GM18526 (cell line): ENCODE data around the gene PLEKHN1.

Experiments used
- POLR2A ChIP-seq: IDR thresholded peaks from 3 replicates; pipeline ENCODE4 v1.6.1; 2011; ENCODE audit not compliant: insufficient read length; ENCODE audit errors: extremely low read depth

The PLEKHN1 gene

DNA sequence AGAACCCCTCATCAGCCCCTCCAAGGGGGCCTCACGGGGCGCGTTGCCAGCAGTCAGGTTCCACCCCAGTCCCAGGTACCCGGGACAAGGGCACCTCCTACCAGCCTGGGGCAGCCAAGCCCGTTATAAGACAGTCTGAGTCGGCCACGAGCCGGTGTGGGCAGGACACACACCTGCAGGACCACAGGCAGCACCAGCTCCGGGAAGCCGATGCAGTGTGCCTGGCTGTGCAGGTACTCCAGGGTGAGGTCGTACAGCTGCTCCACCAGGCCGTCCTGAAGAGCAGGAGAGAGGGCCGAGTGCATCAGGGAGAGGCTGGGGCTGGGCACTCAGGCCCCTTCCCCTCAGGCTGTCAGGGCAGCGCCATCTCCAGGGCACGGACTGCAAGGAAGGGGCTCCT, 18.3 kb upstream of the PLEKHN1 start:
- TF ChIP-seq POLR2A = no peak

DNA sequence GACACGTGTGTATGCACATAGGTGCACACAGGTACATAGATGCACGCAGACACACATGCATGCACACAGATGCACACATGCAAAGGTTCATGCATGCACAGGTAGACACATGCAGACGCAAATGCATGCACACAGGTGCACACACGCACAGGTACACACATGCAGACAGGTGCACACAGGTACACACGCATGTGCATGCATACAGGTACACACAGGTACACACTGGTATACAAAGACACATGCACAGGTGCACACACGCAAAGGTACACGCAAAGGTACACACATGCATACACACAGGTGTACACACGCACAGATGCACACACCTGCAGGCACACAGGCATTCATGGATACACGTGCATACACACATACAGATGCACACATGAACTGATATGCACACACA, 16.0 kb upstream of the PLEKHN1 start:
- no peak for TF ChIP-seq POLR2A

DNA sequence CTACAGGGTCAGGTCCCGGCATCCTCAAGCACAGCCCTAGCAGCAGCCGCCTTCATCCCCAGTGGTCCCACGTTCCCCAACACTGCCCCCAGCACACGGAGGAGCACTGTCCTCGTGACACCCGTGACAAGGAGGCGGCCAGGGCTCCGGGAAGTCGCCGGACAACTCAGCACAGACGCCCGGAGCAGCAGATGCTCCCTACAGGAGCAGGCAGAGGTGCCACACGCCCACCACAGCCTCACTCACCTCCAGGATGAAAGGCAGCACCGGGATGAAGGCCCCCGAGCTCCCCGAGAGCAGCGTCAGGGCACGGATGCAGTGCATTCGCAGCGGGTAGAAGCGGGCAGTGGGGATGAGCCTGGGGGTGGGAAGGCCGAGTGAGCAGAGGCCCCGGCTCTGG, 15.4 kb upstream of the PLEKHN1 start:
- TF ChIP-seq POLR2A = no peak

DNA sequence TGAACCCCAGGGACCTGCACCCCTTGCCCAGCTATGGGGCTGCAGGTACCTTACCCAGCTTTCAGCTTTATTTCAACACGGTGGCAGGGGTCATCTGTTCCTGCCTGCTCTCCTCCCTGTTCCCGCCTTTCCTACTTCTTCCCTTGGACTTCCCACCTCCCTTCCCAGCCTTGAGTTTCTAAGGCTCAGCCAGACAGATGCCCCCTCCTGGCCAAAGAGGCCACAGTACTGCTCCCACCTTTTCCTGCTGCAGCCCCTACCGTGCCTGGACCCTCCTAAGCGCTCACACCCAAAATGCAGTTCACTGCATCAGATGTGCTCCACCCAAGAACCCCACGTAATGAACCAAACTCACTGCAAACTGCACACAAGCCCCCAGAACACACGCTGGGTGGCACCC, 14.9 kb upstream of the PLEKHN1 start:
- TF ChIP-seq POLR2A = no peak

DNA sequence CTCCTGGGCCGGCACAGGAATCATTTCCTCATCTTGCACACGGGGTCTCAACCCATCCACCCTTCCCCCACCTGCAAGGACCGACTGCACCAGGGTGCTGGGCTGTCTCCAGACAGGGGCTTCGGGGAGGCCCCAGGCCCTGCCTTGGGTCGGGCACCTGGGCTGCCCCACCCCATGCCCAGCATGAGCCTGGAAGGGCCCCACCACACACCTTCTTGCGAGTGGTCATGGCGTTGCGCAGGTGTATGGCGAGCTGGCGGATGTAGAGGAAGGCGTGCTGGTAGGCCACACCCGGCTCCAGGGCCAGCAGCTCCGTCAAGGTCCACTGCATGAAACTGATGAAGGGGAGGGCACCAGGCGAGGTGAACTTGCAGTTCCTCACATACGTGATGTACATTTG, 14.1 kb upstream of the PLEKHN1 start:
- no peak for TF ChIP-seq POLR2A

DNA sequence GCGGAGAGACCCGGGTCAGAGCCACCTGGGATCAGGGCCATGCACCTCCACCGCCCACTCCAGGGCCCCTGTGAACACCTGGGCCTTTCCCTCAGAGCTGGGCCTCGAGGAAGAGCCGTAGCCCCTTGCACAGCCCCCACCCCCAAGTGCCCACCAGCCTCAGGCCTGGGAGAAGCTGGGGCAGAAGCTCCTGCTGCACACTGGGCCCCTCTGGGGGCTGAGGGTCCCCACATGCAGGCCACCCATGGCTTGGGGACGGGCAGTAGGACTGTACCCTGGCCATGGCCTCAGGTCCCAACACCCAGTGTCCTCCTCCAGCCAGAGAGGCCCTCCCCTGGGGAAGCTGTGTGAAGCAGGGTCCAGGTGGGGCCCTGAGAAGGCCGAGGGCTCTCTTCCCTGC, 13.7 kb upstream of the PLEKHN1 start:
- no peak for TF ChIP-seq POLR2A

DNA sequence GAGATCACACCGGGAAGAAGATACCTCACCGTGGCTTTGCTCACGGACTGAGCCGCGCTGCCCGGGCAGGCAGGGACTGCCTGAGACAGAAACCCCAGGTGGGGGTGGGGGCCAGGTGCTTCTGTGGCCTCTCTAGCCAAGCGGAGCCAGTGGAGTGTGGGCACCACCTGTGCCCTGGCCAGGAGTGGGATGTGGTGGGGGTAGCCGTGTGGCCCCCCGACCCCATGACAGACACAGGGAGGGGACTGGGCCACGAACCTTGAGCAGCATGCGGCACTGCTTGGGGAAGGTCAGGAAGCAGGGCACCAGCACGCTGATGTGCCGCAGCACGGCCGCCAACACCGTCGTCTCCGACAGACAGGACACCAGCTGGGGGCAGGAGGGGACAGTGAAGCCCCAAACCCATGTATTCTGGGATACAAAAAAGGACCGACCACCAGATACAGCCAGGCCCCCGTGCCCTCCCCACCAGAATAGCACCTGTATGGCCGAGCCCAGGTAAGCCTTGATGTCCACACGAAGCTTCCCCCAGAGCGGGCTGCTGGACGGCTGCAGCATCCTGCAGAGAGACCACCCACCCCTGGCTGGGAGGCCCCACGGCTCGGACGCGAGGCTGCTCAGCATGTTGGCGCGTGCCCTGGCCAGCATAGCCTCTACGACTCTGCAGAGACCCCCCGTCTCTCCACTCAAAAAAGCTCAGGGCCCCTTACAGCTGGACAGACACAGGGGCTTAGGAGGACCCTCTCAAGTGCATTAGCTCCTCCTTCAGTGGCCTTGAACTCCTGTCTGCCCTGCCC, 12.6 kb upstream of the PLEKHN1 start:
- no peak for TF ChIP-seq POLR2A

DNA sequence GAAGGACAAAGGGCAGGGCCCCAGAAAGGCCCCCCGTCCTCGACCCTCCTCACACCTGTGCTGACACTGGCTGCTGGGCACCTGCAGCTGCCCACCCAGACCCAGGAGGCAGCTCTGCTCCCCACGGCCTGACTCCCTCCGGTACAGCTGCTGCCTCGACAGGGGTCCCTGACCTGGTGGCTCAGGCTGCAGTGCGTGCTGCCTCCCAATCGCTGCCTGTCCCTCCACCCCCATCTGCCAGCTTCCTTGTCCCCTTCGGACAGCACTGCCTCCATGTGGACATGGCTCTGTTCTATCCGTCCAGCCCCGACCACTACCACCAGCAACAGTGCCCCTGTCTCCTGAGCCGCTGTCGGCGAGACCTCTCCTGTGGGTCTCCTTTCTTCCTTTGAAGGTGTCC, 11.4 kb upstream of the PLEKHN1 start:
- TF ChIP-seq POLR2A = no peak

DNA sequence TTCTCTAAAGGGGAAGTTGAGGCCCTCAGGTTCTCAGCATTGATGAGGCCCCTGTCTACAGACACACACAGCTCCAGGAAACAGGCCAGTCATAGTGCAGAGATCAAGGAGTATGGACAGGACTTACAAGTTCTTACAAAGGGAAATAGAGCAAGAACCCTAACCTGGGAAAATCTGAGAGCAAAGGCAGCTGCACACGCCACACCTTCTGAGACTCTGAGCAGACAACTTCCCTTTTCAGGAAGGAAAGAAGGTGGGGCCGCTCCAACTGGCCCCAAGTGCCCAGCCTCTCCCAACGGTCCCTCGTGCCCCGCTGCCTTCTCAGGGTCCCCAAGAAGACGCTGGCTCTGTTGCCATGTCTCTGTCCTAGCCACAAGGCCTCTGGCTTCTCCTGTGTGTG, 10.8 kb upstream of the PLEKHN1 start:
- no peak for TF ChIP-seq POLR2A

DNA sequence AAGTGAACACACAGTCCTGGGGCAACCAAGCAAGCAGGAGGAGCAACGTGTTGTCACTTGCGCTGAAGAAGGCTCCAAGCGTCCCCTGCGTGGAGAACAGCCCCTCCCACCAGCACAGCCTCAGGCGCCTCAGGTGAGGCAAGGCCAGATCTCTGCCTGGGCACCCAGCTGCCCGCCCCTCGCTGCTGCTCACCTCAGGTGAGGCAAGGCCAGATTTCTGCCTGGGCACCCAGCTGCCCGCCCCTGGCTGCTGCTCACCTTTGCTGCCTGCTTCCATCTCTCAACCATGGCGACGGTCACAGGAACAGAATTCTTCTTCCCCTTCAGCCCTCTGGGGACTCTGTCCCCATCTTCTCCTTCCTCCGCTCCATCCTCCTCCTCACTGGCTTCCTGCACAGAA, 9.6 kb upstream of the PLEKHN1 start:
- no peak for TF ChIP-seq POLR2A

DNA sequence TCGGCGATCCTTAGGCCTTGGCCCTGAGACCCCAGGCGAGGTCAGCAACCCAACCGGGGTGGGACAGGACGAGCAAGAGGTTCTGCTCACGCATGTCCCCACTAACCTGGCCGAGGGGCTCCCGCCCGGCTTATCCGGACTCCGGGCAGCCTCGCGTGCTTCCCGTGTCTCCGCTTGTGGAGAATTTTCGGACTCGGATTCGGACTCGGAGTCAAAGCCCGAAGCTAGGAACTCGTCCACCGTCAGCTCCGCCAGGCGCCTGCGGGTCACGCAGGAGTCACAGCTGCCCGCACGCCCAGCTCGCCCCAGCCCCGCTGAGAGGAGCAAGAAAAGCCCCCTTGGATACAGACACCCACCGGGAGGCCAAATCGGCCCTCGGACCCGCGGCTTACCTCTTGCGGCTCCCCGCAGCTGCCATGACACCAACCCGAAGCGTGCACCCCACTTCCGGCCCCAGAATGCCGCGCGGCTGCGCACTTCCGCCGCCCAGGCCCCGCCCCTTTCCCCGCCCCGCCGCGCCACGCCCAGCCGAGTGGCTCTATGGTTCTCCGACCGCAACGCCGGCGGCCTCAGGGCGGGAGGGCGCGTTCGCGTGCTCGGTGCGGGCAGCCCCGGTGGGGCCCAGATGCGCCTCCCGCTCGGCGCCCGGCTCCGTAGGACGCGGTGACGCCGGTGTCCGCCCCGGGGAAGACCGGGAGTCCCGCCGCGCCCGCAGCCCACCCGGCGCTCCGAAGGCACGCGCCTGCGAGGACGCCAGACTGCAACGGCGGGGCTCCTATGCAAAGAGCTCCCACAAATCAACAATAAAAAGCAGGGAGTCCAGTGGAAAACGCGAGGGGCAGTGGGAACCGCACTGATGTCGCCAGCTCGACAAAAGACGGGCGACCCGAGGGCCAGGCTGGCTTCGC, 7.2 kb upstream of the PLEKHN1 start, which contains the start of gene NOC2L:
NOC2L (minus strand) TSS at position 434 of the 908 bp plus-strand sequence; CDS start at position 418, 16 bp downstream.
- TF ChIP-seq POLR2A = peak; percentile 80

DNA sequence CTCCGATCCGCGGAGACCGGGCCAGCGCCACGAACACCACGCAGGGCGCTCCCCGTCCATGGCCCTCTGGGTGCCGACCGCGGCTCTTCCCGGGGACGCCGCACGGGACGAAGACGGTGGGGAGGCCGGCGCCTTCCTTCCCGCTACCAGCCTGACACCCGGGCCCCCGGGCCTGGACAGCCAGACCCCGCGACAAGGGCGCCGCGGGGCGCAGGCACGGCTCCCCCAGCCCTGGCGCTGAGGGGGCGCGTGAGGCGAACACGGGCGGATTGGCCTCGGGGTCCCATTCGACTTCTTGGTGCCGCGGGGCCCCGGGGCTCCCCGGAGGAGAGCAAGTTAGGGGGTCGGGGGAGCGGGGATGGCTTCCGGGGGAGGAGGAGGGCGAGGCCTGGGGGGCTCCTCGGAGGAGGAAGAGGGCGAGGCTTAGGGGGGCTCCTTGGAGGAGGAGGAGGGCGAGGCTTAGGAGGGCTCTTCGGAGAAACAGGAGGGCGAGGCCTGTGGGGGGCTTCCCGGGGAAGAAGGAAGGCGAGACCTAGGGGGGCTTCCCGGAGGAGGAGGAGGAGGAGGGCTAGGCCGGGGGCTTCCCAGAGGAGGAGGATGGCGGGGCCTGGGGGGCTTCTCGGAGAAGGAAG, 6.4 kb upstream of the PLEKHN1 start:
- TF ChIP-seq POLR2A = no peak

DNA sequence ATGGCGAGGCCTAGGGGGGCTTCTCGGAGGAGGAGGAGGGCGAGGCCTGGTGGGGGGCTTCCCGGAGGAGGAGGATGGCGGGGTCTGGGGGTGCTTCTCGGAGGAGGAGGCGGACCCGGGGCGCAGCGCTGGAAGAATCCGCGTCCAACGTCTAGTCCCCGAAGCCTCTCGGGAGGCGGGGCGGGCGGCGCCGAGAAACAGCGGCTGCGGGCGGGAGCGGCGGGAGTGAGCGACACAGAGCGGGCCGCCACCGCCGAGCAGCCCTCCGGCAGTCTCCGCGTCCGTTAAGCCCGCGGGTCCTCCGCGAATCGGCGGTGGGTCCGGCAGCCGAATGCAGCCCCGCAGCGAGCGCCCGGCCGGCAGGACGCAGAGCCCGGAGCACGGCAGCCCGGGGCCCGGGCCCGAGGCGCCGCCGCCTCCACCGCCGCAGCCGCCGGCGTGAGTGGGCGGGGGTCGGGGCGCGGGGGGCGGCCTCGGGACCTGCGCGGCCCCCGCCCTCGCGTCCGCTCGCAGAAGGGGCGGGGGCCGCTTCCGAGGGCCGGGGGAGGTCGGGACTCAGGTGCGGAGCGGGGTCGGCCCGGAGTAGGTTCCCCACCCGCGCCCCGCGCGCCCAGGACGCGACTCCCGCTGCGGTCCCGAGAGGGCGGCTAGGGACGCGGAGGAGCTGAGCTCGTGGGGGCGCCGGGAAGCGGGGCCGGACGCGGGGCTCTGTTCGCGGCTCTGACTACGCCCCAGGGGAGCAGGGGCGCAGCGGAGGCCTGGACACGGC, 5.7 kb upstream of the PLEKHN1 start, which contains the start of gene KLHL17:
KLHL17 (plus strand) TSS at position 222 of the 769 bp plus-strand sequence; CDS start at position 332, 110 bp downstream.
- no peak for TF ChIP-seq POLR2A

DNA sequence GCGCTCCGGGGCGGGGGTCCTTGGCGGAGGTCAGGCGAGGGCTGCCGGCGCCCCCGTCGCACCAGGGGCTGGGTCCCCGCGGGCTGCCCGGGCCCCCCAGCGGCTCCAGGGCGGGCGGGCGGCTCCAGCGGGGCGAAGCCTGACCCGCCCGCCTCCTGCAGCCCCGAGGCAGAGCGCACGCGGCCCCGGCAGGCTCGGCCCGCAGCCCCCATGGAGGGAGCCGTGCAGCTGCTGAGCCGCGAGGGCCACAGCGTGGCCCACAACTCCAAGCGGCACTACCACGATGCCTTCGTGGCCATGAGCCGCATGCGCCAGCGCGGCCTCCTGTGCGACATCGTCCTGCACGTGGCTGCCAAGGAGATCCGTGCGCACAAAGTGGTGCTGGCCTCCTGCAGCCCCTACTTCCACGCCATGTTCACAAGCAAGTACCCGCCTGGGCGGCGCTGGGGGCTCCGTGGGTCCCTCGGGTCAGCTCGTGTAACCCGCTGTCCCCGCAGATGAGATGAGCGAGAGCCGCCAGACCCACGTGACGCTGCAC, 5.1 kb upstream of the PLEKHN1 start:
- TF ChIP-seq POLR2A = no peak
